22Rv1 (cell line): ENCODE results near the gene ANKS6.
A peak's percentile ranks its signal among the peaks of the same experiment; 100 is the strongest.

Experiments
- H3K27ac ChIP-seq: fragments of 450-650 bp; 2 replicates; pipeline ENCODE4 v1.5.1; 2017
- CTCF ChIP-seq: fragments of 450-650 bp; IDR thresholded peaks from 2 replicates; pipeline ENCODE4 v1.5.1; 2017; ENCODE audit warnings: mild to moderate bottlenecking
- ZFX ChIP-seq: fragments of 450-650 bp; IDR thresholded peaks from 2 replicates; pipeline ENCODE4 v1.6.1; 2017; ENCODE audit warnings: antibody characterized with exemption, borderline replicate concordance

The ANKS6 gene

GRCh38 chr9:98801561-98801960, 5.2 kb upstream of the ANKS6 start:
- no peak overlapping the region for H3K27ac ChIP-seq
- no peak for TF ChIP-seq ZFX
- TF ChIP-seq CTCF: no peak

GRCh38 chr9:98798254-98798653, 1.9 kb upstream of the ANKS6 start:
- TF ChIP-seq CTCF (no peak), ZFX (no peak)
- H3K27ac ChIP-seq: no peak overlapping the region

GRCh38 chr9:98797491-98797890, 1.1 kb upstream of the ANKS6 start:
- no peak overlapping the region for H3K27ac ChIP-seq
- TF ChIP-seq CTCF: no peak
- TF ChIP-seq ZFX: no peak

GRCh38 chr9:98795970-98796363, 388 bp downstream of the ANKS6 start:
- TF ChIP-seq CTCF (no peak), ZFX (no peak)
- H3K27ac ChIP-seq: 0 out of 2 replicates have a peak overlapping the region, but pooled peaks have one; percentile 33

- no peak overlapping the region for H3K27ac ChIP-seq
- TF ChIP-seq CTCF (no peak), ZFX (no peak)
These were observed 930 bp downstream of the ANKS6 start for GRCh38 chr9:98795295-98795955.

GRCh38 chr9:98794802-98795201, 1.6 kb downstream of the ANKS6 start:
- TF ChIP-seq ZFX (no peak), CTCF (no peak)
- no peak overlapping the region for H3K27ac ChIP-seq

GRCh38 chr9:98793031-98793430, 3.3 kb downstream of the ANKS6 start:
- no peak overlapping the region for H3K27ac ChIP-seq

More at GRCh38 chr9:98793031-98793430, 3.3 kb downstream of the ANKS6 start:
- no peak for TF ChIP-seq ZFX
- no peak for TF ChIP-seq CTCF
